IMR-90 (cell line): ENCODE measurements around the gene RAB11FIP3.
"Not testable (repeated sequence)": the region's sequence is repeated elsewhere in the genome, so short reads cannot be mapped to it uniquely, and the experiment has no call there.

Experiments used
- BHLHE40 ChIP-seq: fragments of 150-350 bp; IDR thresholded peaks from 2 replicates; pipeline ENCODE4 v1.6.1; 2016; ENCODE audit warnings: mild to moderate bottlenecking, low read depth, low read length
- CEBPB ChIP-seq: IDR thresholded peaks from 2 replicates; pipeline ENCODE4 v1.6.1; 2012; ENCODE audit warnings: low read depth, low read length, improper control_type of control experiment
- CHD1 ChIP-seq: IDR thresholded peaks from 2 replicates; pipeline ENCODE4 v1.6.1; 2012; ENCODE audit warnings: low read depth, low read length, improper control_type of control experiment
- FOS ChIP-seq: fragments of 150-350 bp; IDR thresholded peaks from 2 replicates; pipeline ENCODE4 v1.6.1; 2016; ENCODE audit warnings: low read depth, low read length
- MAFK ChIP-seq: IDR thresholded peaks from 2 replicates; pipeline ENCODE4 v1.6.1; 2012; ENCODE audit warnings: low read depth, low read length, improper control_type of control experiment
- NFE2L2 ChIP-seq: fragments of 150-350 bp; IDR thresholded peaks from 2 replicates; pipeline ENCODE4 v1.6.1; 2016; ENCODE audit warnings: low read depth, mild to moderate bottlenecking, low read length
- POLR2A ChIP-seq: IDR thresholded peaks from 2 replicates; pipeline ENCODE4 v1.6.1; 2012; ENCODE audit warnings: mild to moderate bottlenecking, low read depth, low read length
- RAD21 ChIP-seq: IDR thresholded peaks from 2 replicates; pipeline ENCODE4 v1.6.1; 2012; ENCODE audit warnings: low read length, improper control_type of control experiment
- TF ChIP-seq, protein P1 (sequence below): fragments of 150-350 bp; IDR thresholded peaks from 2 replicates; pipeline ENCODE4 v1.6.1; 2017; ENCODE audit warnings: mild to moderate bottlenecking, antibody characterized with exemption, low read length, low read depth
- TF ChIP-seq, protein P2 (sequence below): conservative IDR thresholded peaks from 2 replicates; pipeline ENCODE4 v1.5.1; 2012; ENCODE audit warnings: mild to moderate bottlenecking, low read depth, low read length, improper control_type of control experiment

DNA sequence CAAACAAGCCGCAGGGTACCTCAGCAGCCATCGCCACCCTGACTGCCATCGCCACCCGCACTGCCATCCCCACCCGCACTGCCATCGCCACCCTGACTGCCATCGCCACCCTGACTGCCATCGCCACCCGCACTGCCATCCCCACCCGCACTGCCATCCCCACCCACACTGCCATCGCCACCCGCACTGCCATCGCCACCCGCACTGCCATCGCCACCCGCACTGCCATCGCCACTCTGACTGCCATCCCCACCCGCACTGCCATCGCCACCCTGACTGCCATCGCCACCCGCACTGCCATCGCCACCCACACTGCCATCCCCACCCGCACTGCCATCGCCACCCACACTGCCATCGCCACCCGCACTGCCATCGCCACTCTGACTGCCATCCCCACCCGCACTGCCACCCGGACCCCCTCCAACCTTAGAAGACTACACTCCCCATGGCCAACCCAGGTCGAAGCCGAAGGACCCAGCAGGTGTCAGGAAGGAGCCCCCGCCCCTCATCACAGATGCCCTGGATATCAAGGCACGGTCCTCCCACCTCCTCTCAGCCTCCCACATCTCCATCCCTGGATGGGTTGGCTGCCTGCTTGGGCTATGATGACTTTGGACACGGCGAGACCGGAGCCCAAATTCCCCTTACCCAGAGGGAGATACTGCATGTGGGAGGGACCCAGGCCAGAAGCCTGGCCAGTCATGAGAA lies 47.2 kb upstream of the RAB11FIP3 start:
- TF ChIP-seq, protein P1, sequence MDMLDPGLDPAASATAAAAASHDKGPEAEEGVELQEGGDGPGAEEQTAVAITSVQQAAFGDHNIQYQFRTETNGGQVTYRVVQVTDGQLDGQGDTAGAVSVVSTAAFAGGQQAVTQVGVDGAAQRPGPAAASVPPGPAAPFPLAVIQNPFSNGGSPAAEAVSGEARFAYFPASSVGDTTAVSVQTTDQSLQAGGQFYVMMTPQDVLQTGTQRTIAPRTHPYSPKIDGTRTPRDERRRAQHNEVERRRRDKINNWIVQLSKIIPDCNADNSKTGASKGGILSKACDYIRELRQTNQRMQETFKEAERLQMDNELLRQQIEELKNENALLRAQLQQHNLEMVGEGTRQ, result not testable (repeated sequence)
- TF ChIP-seq, protein P2, sequence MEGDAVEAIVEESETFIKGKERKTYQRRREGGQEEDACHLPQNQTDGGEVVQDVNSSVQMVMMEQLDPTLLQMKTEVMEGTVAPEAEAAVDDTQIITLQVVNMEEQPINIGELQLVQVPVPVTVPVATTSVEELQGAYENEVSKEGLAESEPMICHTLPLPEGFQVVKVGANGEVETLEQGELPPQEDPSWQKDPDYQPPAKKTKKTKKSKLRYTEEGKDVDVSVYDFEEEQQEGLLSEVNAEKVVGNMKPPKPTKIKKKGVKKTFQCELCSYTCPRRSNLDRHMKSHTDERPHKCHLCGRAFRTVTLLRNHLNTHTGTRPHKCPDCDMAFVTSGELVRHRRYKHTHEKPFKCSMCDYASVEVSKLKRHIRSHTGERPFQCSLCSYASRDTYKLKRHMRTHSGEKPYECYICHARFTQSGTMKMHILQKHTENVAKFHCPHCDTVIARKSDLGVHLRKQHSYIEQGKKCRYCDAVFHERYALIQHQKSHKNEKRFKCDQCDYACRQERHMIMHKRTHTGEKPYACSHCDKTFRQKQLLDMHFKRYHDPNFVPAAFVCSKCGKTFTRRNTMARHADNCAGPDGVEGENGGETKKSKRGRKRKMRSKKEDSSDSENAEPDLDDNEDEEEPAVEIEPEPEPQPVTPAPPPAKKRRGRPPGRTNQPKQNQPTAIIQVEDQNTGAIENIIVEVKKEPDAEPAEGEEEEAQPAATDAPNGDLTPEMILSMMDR, result not testable (repeated sequence)
- TF ChIP-seq CEBPB, POLR2A, RAD21, MAFK, FOS, NFE2L2, BHLHE40, CHD1: not testable (repeated sequence)
